GM18519 (cell line): Measurements from ENCODE around the gene PSTPIP1.

Experiments
- ATAC-seq: cut with Tn5 transposase; IDR thresholded peaks from one replicate; pipeline ENCODE4 v1.9.1; 2021; ENCODE audit warnings: mild to moderate bottlenecking, moderate library complexity; ENCODE audit not compliant: unreplicated experiment, low FRiP score

The PSTPIP1 gene

DNA sequence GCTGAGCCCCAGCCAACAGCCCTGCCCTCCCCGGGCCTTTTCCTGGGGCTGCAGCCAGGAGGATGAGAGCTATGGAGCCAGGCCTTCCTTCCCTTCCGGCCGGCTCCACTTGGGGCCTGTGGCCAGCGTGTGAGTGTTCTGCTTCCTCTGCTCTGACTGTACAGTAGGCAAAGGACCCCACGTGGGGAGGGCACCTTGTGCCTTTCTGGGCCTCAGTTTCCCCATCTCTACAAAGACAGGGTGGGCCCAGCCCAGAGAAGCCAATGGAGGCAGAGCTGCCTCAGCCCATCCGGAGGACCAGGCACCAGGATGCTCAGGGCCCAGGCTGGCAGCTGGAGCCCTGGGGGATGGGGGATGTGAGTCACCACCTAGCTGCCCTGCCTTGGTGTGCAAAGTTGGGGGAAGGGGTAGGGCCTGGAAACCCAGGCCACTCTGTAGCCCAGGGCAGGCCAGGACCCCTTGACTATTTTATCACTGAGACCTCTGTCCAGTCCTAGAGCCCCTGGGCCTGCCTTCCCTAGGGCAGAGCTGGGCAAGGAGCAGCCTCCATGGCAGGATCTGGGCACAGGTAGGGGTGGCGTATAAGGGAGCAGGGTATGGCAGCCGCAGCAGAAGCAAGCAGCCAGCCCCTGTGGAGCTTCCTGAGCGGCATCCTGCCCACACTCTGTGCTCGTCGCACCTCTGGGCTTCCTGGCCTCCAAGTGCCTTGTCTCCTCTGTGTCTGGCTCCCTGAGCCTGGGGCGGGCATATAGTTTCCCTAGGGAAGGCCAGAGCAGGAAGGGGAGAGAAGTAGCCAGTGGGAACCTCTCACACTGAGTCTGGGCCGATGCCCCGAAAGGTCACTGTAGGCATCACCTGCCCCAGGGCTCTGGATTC, 1.8 kb downstream of the PSTPIP1 start:
- ATAC-seq: no peak

DNA sequence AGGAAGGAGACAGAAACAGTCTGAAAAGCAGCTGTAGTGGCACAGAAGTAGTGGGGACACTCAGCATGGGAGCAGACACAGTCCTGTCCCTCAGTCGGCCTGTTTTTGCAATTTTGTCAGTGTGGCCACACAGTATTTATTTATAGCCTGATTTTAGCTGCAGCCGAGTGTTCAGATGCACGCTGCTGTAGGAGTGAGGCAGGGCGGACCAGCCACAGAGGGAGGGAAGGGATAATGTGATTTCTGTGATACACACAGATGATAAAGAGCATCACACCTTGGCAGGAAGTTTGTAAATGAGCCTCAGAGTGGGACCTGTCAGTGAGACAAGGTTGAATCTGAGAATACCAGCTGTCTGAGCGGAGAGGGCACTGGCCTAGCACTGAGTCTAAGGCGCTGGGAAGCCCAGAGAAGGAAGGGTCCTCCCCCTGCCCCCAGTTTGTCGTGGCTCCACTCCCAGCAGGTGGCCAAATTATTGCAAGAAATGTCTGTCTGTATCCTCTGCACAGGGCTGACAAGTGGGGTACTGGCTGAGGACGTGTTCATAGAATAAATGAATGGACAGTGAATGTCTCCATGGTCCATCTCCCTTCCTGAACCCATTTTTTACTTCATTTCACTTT, 3.8 kb downstream of the PSTPIP1 start:
- ATAC-seq: no peak

DNA sequence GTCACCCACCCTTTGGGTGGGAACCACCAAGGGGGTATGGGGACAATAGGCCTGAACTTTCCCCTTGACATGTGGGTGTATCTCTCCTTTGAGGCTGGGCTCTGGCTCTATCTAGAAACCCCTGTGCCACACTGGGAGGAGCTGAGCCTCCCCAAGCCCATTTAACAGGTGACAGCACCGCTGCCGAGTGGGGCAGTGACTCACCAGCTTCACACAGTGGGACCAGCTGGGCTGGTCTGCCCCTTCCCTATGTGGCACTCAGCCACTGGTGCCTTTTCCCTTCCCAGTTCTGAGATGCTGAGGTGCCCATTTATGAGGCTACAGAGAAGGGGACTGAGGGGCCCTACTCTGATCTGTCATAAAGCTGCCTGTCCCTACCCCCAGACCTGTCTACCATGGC, 5.1 kb downstream of the PSTPIP1 start:
- ATAC-seq: no peak

DNA sequence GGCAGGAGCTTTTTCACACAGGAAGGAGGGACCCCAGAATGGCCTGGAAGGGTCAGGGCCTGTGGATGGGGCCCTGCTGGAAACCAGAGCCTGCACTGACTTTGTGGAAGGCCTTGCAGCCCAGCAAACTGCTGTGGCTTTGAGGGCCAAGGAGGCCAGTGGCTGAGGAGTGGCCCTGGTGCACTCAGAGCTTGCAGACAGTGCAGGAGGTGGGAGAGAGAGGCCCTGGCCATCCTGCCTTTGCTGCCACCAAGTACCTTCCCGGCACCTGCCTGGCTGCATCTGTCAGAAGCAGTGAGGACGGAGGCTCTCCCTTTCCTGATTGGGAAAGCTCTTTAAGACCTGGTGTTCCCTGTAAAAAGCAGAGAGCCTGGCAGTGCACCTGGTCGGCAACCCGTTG, 6.4 kb downstream of the PSTPIP1 start:
- no peak for ATAC-seq

DNA sequence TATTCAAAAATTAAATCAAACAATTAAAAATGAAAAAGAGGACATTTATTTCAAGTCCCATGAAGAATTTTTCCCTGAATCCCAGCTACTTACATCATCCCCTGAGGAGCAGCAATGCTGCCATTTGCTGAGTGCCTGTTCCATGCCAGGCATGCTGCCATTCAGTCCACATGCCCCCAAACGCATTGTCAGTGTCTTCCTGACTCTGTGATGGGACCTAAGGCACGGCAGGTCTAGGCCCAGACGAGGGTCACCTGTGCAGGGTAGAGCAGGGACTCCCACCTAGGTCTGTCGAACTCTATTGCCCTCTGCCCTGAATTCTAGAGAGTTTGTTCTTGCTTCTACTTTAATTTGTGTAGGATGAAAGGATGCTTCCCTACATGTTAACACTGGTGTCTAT, 7.0 kb downstream of the PSTPIP1 start:
- no peak for ATAC-seq

DNA sequence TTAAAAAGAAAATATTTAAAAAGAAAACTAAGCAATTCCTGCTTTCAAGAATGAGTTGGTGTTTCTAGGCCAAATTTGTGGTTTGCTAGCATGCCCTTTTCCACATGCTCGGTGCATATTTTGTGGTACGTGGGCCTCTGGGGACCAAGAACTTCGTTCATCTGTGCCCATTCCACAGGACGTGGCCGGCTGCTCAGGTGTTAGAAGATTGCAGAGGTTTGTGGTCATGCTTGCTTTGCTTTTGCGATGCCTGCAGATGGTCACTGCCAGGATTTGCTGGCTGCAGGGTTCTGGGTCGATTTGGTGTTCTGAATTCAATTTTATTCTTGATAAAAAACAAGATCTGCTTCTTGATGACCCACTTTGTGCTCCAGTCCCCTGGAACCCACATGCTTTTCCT, 7.5 kb downstream of the PSTPIP1 start:
- ATAC-seq: no peak

DNA sequence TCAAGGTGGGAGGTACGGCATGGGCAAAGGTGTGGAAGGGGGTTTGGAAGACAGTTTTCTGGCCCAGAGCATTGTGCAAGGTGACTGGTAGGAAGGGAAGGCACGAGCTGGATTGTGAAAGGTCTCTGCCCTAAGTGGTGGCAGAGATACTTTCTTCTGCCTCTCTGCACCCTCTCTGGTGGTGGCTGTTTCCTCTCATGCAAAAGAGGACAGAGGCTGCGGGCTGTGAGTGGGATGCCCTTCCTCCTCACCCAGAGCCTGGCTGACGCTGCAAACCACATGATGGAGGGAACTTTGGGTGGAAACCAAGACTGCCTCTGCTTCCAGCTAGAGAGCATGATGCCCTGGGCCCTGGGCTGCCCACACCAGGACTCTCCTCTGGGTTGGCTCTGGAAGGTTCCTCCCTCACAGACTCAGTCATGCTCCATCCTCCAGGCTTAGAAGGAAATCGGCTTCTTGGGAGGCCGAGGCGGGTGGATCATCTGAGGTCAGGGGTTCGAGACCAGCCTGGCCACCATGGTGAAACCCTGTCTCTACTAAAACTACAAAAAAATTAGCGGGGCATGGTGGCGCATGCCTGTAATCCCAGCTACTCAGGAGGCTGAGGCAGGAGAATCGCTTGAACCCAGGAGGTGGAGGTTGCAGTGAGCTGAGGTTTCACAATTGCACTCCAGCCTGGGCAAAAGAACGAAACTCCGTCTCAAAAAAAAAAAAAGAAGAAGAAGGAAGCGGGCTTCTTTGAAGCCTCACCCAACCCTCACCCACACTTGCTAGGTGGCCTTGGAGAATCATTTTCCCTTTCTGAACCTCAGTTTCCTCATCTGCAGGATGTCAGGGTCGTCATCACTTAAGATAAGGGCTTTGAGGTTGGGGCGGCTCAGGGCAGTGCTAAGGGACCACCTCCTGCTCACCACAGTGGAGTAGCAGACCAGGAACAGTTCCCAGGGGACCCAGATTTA, 8.3 kb downstream of the PSTPIP1 start:
- no peak for ATAC-seq

DNA sequence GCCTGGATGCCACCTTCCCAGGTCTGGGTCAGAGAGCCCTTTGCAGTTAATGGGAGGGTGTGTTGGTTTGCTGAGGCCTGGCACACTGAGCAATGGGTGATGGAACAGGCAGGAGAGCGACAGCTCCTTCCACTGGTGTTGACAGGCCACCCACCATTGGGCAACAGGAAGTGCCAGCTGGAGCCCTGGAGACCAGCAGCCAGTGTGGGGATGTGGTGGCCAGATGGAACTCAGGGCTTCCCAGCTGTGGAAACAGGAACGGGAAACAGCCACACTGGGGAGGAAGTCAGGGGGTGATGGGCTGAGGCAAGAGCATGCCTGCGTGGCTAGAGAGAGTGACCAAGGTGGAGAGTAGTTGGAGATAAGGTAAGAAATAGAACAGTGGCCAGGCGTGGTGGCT, 9.3 kb downstream of the PSTPIP1 start:
- no peak for ATAC-seq

DNA sequence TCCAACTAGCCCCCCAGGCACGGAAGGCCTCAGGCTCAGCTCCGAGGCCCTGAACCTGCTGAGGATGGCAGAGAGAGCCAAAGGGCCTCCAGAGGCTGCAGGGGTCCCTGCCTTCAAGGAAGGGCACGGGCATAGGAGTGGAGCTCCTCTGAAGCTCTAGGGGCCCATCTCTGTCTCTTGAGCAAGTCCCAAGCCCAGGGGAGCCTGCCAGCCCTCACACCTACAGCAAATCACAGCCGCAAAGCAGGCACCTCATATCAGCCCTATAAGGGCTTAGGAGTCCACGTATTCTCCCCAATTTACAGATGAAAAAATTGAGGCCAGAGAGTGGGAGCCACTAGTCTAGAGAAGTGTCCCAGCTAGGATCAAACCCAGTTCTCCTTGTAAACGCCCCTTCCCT, 14.2 kb downstream of the PSTPIP1 start:
- ATAC-seq: no peak

DNA sequence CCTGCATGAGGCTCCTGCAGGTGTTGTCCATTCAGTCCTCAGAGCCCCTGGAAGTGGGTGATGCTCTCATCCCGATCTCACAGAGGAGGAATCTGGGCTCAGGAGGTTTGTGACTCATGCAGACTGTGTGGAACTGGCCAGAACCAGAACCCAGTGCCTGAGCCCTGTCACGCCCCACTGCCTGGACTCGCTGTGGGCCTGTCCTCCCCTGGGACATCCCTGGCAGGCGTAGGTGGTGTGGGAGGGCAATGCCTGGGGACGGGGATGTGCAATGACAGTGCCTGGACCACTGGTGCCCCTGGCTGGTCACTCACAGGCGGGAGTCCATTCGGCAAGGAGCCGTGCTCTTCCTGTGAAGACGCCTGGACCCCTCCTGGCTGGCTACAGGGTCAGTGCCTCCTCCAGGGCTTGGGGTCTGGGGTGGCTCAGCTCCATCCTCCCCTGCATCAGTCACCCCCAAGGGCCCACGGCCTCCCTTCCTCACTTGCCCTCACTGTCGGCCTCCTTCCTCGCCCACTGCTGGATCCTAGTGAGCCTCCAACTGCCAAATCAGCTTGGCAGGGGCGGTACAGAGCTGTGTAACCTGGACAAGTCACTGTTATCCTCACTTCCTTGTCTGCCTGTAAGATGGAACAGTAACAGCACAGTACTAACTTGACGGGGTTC, 14.9 kb downstream of the PSTPIP1 start:
- no peak for ATAC-seq

DNA sequence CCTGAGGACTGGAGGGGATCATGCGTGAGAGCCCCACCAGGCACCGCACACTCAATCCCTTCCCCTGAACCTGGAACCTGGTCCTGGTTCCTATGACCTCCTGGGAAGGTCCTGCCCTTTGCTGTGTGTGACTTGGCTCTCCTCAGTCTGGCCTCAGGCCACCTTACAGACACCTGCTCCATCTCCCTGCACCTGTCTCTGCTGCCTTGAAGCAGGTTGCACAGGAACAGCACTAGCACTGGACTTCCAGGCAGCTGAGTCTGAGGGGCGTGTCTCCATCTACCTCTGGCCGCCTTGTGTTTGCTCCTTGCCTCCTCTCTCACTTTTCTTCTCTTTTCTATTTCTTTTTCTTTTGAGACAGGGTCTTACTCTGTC, 15.4 kb downstream of the PSTPIP1 start:
- no peak for ATAC-seq

DNA sequence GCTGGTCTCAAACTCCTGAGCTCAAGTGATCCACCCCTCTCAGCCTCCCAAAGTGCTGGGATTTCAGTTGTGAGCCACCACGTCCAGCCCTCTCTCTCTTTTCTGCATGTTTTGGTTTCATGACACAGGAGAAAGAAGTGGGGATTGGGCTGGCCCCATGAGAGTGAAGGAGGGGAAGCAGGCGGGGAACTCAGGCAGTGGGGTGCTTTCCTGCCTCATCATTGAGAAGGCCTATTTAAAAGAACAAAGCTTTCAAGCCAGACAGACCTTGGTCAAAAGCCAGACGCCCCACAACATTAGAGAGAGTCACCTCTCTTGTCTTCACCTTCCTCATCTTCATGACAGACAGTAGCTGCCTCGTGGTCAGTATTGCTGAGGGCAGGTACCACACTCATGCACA, 15.9 kb downstream of the PSTPIP1 start:
- no peak for ATAC-seq

DNA sequence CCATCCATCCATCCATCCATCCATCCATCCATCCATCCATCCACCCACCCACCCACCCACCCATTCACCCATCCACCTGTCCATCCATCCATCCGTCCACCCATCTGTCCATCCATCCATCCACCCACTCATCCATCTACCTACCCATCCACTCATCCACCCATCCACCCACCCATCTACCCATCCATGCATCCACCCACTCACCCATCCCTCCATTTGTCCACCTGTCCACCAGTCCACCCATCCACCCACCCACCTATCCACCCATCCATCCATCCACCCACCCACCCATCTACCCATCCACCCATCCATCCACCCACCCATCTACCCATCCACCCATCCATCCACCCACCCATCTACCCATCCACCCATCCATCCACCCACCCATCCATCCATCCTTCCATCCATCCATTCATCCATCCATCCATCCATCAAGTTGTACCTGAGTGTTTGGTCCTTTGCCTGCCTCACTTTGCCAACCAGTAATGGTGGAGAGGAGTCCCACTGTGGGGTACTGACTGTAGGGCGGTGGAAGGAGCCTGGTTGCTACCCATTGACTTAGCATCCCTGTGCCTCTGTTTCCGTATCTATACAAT, 17.3 kb downstream of the PSTPIP1 start:
- no peak for ATAC-seq

DNA sequence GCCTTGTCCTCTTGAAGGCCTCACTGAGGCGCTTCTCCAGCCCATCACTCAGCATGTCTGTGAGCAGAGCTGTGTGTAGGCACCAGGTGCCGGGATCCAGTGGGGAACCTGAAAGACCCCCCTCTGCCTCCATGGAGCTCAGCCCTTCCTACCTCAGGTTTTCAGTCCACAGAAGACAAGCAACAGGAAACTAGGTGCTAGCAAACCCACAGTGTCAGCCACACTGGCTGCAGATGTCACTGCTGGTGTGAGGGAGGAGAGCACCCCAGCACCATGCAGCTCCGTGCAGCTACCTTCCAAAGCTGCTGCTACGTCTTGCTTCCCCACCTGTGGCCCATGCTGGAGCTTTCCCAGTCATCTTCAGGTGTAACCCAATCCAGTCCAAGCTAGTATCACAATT, 17.9 kb downstream of the PSTPIP1 start:
- ATAC-seq: no peak

DNA sequence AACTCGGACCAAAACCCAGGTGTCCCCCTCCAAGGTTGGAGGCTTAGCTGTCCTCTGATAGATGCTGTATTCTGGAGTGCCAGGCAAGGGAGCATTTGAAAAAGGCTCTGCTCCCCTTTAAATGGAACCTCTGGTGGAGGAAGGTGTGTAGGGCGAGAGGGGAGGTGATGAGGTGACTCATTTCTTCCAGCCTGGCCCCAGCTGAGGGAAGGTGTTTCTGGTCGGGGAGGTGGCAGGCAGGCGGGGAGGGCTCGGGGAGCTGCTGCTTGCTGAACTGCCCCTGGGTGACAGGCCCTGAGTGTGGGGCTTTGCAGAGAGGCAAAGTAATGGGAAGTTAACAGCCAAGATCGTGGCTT, 18.8 kb downstream of the PSTPIP1 start:
- ATAC-seq: no peak

DNA sequence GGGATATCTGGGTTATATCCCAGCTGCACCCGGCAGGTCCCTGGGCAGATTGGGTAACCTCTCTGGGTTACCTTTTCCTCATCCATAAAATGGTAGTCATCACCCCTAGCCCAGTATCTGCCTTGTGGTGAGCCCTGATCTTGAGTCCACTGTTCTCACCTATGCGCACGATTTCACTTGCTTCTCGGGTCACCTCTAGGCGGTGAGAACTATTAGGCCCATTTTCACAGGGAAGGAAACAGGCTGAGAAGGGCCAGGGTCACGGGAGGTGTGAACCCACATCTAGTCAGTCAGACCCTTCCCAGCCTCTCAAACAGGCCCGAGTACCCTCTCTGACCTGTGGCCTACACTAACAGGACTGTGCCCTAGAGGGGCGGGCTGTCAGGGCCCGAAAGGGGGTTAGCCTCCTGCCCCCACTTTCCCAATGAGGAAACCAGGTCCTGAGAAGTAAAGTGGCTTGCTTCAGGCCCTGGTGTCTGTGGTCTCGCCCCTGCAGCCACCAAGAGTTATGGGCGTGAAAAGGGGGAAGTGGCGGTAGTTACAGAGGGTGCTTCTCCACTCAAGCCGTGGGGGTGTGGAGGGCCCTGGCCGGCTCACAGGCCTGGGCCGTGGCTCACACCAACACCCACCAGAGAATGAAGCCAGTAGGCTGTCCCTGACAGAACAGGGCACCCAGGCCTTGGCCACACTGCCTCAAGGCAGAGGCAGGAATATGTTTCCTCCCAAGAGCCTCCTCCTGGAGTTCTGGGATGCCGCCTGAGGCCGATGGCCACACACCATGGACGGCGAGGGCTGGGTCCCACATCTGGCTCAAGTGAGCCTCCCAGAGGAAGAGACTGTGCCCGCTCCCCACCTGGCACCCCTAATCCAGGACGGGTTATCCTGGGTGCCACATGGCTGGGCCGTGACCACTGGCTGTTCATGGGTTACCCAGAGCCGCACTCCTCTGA, 19.5 kb downstream of the PSTPIP1 start:
- ATAC-seq: no peak

DNA sequence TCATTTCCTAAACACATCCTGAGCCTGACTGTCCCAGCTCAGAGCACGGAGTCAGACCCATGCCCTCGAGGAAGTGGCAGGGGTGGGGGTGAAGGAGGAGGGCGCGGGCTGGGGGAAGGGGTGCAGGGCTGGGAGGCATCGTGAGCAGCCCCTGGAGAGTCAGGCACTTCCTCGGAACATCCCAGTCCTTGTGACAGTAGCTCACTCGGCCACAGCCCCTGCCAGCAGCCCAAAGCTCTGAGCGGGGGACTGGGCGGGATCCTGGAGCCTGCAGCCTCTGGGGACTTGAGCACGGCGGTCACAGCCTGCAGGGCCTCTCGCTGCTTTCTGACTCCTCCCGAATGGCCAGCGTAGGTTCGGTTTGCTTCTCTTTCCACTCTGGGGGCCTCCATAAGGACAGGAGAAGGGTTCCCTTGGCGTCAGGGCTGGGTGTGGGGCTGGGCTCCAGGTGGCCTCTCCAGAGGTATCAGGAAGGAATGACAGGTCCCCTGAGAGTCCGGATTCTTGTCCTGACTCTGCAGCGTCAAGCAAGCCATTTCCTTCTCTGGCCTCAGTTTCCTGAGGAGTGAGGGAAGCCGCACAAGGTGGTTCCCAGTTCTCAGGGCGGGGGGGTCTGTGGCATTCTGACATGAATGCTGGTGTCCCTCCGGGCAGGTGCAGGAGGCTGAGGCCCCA, 20.9 kb downstream of the PSTPIP1 start:
- no peak for ATAC-seq

DNA sequence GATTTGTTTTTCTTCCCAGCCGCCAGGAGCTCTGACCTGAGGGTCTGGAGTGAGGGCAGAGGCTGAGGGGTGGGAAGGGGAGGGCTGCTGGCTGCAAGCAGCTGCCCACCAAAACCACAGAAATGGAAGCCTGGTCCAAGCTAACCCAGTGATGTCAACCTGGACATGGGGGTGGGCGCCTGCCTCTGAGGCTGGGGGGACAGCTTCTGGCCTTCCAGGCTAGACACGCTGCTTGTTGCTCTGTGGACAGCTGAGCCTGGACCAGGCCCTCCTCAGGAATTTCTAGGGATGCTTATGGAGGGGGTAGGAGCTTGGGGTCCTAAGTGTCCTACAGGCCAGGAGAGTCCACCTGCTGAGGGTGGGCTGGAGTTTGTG, 21.4 kb downstream of the PSTPIP1 start:
- ATAC-seq: no peak
